T follicular helper cell (primary cell): ENCODE results near the gene ATP1A4.
"Not testable (repeated sequence)": the region's sequence is repeated elsewhere in the genome, so short reads cannot be mapped to it uniquely, and the experiment has no call there.

Experiments
- DNase-seq: peaks from one replicate; pipeline ENCODE4 v3.0.0-alpha.2; 2020; ENCODE audit warnings: low read depth

ATP1A4 gene

DNA sequence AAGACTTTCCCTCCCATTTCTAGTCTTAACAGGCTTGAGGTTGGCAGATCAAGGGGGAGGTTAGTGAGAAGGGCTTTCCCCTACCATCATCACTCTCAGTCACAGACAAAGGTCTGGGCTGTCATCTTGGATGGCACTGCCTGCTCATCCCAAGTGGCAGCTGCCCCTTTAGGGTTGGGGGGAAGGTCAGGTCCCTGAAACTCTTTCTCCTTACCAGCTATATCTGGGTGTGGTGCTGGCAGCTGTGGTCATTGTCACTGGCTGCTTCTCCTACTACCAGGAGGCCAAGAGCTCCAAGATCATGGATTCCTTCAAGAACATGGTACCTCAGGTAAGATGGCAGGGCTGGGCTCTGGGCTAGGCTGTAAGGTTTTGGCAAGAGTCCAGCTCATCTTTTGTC, 27.7 kb upstream of the ATP1A4 start:
- no peak for DNase-seq

DNA sequence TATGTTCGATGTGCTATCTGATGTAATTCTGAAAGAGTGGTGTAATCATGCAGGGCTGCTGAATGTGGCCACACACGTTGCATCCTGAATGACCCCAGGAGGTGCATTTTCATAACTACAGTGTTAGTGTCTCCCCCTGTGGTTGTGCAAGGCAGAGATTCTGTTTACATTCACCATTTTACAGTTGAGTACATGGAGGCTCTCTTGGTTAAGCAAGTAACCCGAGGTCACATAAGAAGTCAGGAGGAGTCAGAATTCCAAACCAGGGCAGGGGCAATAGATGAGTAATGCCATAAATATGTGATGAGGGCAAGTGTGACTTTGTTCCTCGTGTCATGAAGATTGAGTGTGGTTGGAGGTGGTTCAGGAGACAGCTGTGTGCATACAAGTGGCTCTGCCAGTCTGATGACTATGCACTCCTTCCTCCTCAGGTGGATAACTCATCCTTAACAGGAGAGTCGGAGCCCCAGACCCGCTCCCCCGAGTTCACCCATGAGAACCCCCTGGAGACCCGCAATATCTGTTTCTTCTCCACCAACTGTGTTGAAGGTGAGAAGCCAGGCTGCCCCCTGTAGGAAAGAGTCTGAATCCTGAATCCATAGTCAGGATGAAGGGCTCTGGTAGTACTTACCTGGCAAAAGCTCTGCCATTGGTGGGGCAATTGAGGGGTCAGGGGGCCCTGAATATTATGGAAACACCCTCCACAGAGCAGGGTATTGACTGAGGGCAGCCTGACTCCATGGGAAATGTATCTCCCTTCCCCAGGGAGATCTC, 26.5 kb upstream of the ATP1A4 start:
- no peak for DNase-seq

DNA sequence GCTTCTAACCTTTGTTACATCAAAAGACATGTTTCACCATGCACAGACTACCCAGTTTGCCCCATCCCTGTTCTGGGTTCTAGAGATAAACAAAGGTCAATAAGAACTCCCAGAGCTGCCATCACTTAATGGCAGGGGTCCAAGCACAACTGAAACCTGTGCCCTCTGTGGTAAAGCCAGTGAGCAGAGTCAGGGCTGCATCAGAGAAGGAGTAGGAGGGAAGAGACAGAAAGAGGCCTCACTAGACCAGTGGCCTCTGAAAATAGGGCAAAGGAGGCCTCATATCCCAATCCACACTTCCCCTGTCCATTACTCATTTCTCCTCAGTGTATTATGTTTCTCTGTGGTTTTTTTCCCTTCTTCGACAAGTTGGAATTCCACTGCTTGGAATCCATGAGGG, 25.7 kb upstream of the ATP1A4 start:
- DNase-seq = no peak

DNA sequence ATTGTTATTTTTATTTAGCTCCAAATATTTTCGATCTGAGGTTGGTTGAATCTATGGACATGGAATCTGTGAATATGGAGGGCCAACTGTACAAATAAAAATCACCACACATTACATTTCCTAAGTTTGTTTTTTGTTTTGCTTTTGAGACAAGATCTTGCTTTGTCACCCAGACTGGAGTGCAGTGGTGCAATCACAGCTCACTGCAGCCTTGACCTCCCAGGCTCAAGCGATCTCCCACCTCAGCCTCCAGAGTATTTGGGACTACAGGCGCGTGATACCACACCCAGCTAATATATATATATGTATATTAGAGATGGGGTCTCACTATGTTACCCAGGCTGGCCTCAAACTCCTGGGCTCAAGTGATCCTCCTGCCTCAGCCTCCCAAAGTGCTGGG, 25.1 kb upstream of the ATP1A4 start:
- DNase-seq = not testable (repeated sequence)

DNA sequence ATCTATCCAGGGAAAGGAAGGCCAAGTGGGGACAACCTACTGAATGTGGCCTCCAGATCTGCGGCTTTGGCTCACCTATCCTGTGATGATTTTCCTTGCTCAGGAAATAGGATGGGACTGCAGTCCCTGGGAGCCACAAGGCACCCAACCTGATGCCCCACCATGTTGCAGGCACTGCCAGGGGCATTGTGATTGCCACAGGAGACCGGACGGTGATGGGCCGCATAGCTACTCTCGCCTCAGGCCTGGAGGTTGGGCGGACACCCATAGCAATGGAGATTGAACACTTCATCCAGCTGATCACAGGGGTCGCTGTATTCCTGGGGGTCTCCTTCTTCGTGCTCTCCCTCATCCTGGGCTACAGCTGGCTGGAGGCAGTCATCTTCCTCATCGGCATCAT, 24.0 kb upstream of the ATP1A4 start:
- DNase-seq = no peak

DNA sequence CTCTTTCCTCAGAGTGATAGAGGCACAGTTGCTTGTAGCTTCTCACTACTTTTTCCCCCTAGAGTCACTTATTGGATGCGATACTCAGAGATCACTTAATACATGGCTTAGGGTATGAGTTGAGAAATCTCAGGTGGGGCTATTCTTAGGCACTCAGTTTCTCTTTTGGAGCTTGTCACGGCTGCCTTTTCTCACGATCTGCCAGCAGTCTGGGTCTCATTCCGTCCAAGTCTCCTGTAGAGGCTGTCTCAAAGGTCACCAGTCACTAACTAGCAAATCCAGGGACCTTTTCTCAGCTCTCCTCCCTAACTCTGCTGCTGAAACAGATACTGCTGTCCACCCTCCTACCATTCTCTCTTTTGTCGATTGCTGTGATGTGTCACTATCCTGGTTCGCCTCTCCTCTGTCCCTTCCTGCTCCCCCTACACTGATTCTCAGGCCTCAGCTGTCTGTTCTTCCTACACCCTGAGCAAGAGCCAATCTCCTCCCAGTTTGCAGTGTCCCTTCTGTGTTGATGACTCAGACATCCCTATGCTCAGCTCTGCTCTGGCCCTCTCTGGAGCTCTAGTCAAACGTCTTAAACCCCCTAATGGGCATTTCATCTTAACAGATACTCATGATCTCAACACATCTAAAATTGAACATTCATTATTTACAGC, 23.4 kb upstream of the ATP1A4 start:
- no peak for DNase-seq

DNA sequence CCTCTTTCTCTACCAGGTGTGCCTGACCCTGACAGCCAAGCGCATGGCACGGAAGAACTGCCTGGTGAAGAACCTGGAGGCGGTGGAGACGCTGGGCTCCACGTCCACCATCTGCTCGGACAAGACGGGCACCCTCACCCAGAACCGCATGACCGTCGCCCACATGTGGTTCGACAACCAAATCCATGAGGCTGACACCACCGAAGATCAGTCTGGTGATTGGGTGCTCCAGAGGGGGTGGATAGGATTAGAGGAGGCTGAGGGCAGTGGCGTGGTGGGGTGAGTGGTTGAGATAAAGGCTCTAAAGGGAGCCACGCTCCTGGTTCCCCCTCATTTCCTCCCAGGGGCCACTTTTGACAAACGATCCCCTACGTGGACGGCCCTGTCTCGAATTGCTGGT, 22.8 kb upstream of the ATP1A4 start:
- no peak for DNase-seq

DNA sequence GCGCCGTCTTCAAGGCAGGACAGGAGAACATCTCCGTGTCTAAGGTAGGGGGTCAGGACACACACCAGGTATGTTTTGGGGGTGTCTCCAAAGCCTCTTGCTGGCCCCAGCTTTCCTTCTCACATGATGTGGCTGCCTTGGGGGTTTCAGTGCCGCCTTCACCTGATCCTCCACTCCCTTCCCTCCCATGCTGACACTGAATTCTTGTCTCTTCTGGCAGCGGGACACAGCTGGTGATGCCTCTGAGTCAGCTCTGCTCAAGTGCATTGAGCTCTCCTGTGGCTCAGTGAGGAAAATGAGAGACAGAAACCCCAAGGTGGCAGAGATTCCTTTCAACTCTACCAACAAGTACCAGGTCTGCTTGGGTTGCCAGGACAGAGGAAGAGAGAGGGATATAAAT, 22.4 kb upstream of the ATP1A4 start:
- DNase-seq = no peak

DNA sequence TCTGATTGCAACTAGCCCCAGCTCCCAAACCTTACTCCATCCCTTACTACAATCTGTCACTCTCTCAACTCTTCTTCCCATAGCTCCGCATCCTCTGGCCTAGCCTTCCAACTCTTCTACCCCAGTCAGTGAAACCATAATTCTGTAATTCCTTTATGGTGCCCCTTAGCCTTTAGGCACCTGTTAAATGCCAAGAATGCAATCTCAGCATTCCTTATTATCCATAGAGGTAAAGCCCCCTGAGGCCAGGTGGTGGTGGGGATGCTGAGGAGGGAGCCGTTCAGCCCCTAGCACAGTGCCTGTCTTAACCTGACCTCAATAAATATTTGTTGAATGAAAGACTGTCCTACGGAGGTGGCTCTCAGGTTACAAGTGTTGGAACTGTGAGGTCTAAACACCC, 21.8 kb upstream of the ATP1A4 start:
- DNase-seq = no peak

DNA sequence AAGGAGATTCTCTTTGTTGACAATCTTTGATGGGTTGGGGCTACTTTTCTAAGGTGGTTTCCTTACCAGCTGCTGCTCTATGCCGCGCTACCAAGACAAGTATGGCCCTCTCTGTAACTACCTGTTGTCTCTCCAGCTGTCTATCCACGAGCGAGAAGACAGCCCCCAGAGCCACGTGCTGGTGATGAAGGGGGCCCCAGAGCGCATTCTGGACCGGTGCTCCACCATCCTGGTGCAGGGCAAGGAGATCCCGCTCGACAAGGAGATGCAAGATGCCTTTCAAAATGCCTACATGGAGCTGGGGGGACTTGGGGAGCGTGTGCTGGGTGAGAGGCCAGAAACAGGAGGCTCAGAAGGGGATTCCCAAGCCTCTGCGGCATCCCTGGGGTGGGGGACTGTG, 21.4 kb upstream of the ATP1A4 start:
- DNase-seq = no peak

DNA sequence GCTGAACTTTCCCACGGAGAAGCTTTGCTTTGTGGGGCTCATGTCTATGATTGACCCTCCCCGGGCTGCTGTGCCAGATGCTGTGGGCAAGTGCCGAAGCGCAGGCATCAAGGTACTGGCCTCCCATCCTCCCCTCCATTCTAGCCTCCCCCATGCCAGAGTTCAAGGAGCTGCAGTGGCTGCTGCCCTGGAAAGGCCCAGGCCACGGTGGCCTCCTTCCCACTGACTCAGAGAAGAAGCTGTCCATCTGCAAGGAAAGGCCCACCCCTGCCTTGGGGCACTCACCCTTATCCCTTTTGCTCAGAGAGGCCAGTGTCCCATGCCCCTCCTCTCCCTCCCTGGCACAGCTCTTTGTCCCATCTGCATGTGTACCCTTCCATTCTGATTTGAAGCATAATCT, 20.9 kb upstream of the ATP1A4 start:
- DNase-seq = no peak

DNA sequence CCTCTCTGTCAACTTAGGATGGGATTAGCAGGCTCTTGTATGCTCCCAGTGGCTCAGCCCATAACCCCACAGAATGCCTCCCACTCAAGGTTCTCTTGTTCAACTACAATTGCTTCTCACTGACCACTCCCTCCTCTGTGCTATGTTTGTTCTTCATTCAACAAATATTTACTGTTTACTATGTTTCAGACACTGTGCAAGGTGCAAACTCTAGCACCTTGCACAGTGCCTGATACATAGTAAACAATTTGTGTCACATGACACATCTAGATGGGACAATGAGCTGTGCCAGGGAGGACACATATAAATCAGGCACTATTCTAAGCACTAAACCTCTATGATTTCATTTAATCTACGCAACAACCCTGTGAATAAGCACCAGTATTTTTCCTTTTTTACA, 20.5 kb upstream of the ATP1A4 start:
- DNase-seq = no peak

DNA sequence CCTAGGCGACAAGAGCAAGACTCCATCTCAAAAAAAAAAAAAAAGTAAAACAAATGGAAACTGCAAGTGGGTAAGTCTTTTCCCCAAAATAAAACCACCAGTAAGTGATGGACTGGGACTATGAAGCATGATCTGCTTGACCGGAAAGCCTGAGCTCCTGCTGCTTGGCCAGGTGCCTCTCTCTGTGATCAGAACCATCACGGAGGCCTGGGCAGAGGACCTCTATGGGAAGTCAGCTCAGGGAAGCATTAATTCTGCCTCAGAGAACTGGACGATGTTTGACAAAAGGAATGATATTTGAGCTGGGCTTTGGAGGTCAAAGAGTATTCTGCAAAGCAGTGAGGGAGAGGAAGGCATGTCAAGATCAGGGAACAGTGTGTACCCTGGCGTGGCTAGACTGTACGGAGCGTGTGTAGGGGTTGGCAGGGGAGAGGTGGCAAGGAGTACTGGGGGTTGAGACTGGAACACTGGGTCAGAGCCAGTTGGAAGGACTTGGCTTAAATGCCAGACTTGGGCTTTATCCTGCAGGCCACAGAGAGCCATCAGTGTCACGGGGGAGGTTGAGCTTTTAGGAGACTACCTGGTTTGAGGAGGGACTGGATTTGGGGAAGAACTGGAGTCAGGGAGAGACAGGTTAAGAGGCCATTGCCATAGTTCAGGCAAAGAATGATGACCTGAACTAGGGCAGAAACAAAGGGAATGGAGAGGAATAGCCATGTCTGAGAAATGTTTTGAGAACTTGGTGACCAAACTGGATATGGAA, 19.4 kb upstream of the ATP1A4 start:
- DNase-seq = no peak

DNA sequence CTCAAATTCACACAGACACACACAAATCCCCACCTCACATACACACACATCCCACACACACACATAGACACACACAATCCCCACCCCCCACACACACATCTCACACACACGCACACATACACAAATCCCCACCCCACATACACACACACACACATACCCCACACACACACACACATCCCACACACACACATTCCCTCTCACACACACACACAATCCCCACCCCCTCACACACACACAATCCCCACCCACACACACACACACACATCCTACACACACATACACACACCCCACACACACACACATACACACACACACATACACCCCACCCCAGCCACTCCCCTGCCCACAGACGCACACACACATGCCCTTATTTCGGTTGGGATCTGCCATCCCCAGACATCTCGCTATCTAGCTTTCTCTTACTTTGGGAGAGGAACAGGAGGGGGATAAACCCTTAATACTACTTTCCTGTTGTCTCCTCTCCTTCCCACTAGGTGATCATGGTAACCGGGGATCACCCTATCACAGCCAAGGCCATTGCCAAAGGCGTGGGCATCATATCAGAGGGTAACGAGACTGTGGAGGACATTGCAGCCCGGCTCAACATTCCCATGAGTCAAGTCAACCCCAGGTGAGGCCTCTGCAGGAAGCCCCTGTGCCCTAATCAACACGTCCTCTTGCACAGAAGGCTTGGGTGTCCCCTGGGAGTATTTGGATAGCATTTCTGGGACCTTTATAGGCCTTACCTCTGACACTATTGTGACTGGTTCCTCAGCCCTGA, 17.2 kb upstream of the ATP1A4 start:
- DNase-seq = no peak

DNA sequence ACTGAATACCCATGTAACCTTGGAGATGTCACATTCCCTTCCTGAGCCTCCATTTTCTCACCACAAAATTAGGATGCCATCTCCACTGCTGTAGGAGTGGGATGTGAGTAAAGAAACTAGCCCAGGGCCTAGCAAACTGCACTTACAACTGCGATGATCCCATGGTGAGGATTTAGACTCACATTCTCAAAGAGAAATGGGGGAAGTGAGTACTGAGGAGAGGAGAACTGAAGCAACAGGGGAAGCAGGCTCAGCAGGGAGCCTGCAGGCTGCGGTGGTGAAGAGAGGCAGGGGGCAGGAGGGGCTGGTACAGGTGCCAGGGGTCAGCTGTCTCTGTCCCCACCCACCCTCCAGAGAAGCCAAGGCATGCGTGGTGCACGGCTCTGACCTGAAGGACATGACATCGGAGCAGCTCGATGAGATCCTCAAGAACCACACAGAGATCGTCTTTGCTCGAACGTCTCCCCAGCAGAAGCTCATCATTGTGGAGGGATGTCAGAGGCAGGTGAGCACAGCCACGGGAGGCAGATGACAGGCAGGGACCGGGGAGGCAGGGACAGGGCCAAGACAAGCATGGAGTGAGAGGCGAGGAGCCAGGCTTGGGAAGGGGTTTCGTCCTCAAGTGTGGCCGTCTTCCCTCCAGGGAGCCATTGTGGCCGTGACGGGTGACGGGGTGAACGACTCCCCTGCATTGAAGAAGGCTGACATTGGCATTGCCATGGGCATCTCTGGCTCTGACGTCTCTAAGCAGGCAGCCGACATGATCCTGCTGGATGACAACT, 16.4 kb upstream of the ATP1A4 start:
- DNase-seq = no peak

DNA sequence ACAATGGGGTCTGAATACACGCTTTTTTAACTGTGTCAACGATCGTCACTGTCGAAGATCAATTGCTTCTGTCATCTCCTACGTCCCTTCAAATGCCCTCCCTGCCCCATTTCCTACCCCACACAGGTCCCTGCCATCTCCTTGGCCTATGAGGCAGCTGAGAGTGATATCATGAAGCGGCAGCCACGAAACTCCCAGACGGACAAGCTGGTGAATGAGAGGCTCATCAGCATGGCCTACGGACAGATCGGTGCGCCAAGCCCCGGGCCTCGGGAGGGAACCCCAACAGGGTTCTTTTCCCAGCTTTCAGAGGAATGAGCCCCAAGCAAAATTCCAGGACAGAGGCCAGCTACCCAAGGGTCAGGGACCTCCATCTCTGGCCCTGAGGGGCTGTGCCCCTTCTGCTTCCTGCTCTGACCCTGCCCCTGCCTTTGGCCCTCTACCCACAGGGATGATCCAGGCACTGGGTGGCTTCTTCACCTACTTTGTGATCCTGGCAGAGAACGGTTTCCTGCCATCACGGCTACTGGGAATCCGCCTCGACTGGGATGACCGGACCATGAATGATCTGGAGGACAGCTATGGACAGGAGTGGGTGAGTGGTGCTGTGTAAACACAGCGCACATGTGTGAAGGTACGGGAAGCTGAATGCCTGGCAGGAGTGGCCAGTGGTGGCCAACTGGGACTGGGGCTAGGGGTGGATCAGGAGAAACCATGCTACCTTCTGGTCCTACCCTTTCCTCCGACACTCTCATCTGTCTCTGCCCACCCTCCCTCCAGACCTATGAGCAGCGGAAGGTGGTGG, 15.1 kb upstream of the ATP1A4 start:
- no peak for DNase-seq

DNA sequence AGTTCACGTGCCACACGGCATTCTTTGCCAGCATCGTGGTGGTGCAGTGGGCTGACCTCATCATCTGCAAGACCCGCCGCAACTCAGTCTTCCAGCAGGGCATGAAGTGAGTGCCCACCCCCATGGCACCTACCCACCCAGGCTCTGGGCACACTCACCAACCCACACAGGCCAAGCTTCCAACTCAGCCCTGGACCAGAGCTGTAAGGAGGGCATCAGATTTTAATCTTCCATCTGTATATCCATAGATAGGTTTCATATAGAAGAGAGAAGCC, 14.5 kb upstream of the ATP1A4 start:
- DNase-seq = no peak

DNA sequence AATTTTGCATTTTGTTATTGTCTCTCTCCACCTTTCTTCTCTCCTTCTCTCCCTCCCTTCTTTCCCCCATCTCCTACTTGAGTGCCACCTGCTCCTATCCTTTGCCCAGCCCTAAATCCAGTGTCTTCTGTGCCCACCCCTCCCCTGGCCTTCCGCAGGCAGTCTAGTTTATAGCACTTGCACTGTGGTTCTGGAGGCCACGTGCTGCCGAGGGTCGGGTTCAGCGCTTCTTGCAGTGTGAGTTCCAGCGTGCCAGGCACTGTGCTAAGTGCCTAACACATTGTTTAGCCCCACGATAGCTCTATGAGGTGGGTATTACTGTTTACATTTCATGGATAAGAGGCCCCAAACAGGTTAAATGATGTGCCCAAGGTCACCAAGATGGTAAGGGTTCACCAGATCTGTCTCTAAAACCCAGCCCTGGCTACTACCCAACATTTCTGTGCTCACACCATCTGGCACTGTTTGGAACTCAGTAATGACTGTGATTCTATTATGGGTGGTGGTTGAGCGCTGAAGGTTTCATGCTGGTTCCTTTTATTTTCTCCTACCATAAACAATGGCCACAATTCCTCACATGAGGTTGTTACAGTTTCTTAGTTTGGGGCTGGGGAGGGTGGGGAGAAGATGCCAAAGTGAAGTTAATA, 14.1 kb upstream of the ATP1A4 start:
- DNase-seq = no peak

DNA sequence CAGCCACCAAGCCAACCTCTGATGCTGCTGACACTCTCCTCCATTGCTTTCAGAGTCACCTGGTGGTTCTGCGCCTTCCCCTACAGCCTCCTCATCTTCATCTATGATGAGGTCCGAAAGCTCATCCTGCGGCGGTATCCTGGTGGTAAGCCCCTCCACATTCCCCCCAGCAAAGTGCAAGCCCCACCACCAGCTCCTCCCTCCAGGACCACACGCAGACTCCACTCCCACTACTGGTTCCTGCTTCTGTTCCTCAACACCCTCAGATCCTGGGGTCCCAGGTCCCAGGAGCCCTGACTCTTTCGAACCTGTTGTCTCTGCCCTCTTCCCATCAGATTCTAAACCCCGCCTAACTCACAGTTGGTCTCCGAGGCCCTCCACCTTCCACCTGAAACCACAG, 11.6 kb upstream of the ATP1A4 start:
- no peak for DNase-seq

DNA sequence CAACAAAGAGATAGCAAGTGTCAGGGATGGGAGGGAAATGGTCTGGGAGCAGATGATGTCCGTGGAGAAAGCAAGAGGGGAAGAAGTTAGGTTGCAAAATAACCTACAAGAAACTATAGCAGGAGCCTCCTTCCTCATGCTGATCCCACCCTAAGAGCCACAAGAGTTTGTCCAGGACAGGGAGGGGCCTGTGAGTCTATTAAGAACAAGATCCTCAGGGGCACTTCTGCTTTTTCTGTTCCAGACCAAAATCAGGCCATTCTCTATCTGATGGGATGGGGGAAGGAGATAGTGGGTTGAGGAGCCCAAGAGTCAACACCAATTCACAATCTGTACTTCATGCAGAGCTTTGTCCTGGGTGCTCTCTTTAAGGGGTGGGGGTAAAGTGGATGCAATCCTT, 7.7 kb upstream of the ATP1A4 start:
- DNase-seq = no peak
